CD14-positive monocyte (primary cell): ENCODE measurements around the gene GRIN2A. TPM values are rescaled to one million over a fixed set of nuclear protein-coding genes. Genes with fewer than 3 reads are reported as not detected.

Experiments used
- DNase-seq, 3 donors: peaks; one replicate each; pipeline ENCODE4 v3.0.0-alpha.2; 2011 to 2022
- H2AFZ ChIP-seq: 2 replicates; pipeline ENCODE4 v1.6.0; 2012; ENCODE audit warnings: mild to moderate bottlenecking, low read depth, low read length, inconsistent platforms; ENCODE audit not compliant: insufficient read depth, poor library complexity, severe bottlenecking
- H3K27ac ChIP-seq, 2 donors: 1 replicate in 1 of 2; 2 replicates in 1 of 2; pipeline ENCODE4 v1.5.1; 2012 to 2013; ENCODE audit warnings: low read length in 2 of 2, control low read depth in 1 of 2, inconsistent platforms in 1 of 2, low read depth in 1 of 2, mild to moderate bottlenecking in 1 of 2
- H3K27me3 ChIP-seq, 2 donors: one replicate each; pipeline versions ENCODE4 v1.6.0 to v1.6.1; 2011 to 2013; ENCODE audit warnings: low read length in 2 of 2; ENCODE audit not compliant: control insufficient read depth in 2 of 2, insufficient read depth in 2 of 2
- H3K36me3 ChIP-seq, 2 donors: replicated peaks in 1 of 2; 1 replicate in 1 of 2; 2 replicates in 1 of 2; pipeline versions ENCODE4 v1.5.1 to v1.6.1; 2012 to 2013; ENCODE audit warnings: low read length in 2 of 2, control low read depth in 1 of 2, inconsistent platforms in 1 of 2, mild to moderate bottlenecking in 1 of 2; ENCODE audit not compliant: insufficient read depth in 2 of 2, control insufficient read depth in 1 of 2
- H3K4me1 ChIP-seq, 2 donors: 1 replicate in 1 of 2; 2 replicates in 1 of 2; pipeline versions ENCODE4 v1.5.1 to v1.6.1; 2012 to 2013; ENCODE audit warnings: low read length in 2 of 2, control low read depth in 1 of 2, inconsistent platforms in 1 of 2, mild to moderate bottlenecking in 1 of 2, moderate library complexity in 1 of 2; ENCODE audit not compliant: insufficient read depth in 2 of 2, control insufficient read depth in 1 of 2
- H3K4me2 ChIP-seq: replicated peaks from 2 replicates; pipeline ENCODE3; 2012; ENCODE audit warnings: low read length, moderate library complexity, mild to moderate bottlenecking; ENCODE audit not compliant: poor library complexity, severe bottlenecking; ENCODE audit errors: extremely low read depth
- H3K4me3 ChIP-seq, 3 experiments: fragments of 200-600 bp in 1 of 3; sonication (generic) in 1 of 3; replicated peaks in 1 of 3; 1 replicate in 2 of 3; 2 replicates in 1 of 3; pipeline ENCODE4 v1.5.1; 2011 to 2013; ENCODE audit warnings: low read length in 3 of 3, mild to moderate bottlenecking in 3 of 3, control low read depth in 2 of 3, low read depth in 2 of 3, inconsistent platforms in 1 of 3, moderate library complexity in 1 of 3
- H3K79me2 ChIP-seq: 2 replicates; pipeline ENCODE4 v1.6.0; 2012; ENCODE audit warnings: mild to moderate bottlenecking, control low read depth, inconsistent platforms, low read length, moderate library complexity; ENCODE audit not compliant: insufficient read depth
- H3K9ac ChIP-seq: 2 replicates; pipeline ENCODE4 v1.6.0; 2017; ENCODE audit warnings: low read length, mild to moderate bottlenecking; ENCODE audit not compliant: insufficient read depth, poor library complexity, severe bottlenecking
- H3K9me3 ChIP-seq, 2 donors: replicated peaks in 1 of 2; 1 replicate in 1 of 2; 2 replicates in 1 of 2; pipeline versions ENCODE4 v1.5.1 to v1.6.1; 2012 to 2013; ENCODE audit warnings: low read length in 2 of 2, control low read depth in 1 of 2; ENCODE audit not compliant: control insufficient read depth in 1 of 2, insufficient read depth in 1 of 2
- H4K20me1 ChIP-seq: 2 replicates; pipeline ENCODE4 v1.6.0; 2012; ENCODE audit warnings: mild to moderate bottlenecking, low read length, control low read depth, moderate library complexity; ENCODE audit not compliant: insufficient read depth
- H3K27ac Mint-ChIP-seq, 7 donors: one replicate each; pipeline ENCODE4 v1.8.0; 2020; ENCODE audit warnings: mild to moderate bottlenecking in 7 of 7, mixed read lengths in 7 of 7, moderate library complexity in 6 of 7, inconsistent platforms in 2 of 7
- H3K27me3 Mint-ChIP-seq, 3 donors: one replicate each; pipeline ENCODE4 v1.8.0; 2021 to 2022; ENCODE audit warnings: low read depth in 3 of 3, mild to moderate bottlenecking in 3 of 3, mixed read lengths in 3 of 3, moderate library complexity in 3 of 3, inconsistent platforms in 1 of 3
- H3K36me3 Mint-ChIP-seq, 2 donors: one replicate each; pipeline ENCODE4 v1.8.0; 2020; ENCODE audit warnings: mixed read lengths in 2 of 2, inconsistent platforms in 1 of 2, mild to moderate bottlenecking in 1 of 2
- H3K4me1 Mint-ChIP-seq: one replicate; pipeline ENCODE4 v1.8.0; 2020; ENCODE audit warnings: mild to moderate bottlenecking, mixed read lengths
- H3K4me3 Mint-ChIP-seq, 2 donors: one replicate each; pipeline ENCODE4 v1.8.0; 2020; ENCODE audit warnings: mild to moderate bottlenecking in 2 of 2, mixed read lengths in 2 of 2, moderate library complexity in 1 of 2
- H3K9me3 Mint-ChIP-seq, 7 donors: one replicate each; pipeline ENCODE4 v1.8.0; 2020 to 2022; ENCODE audit warnings: mixed read lengths in 7 of 7, mild to moderate bottlenecking in 6 of 7, moderate library complexity in 6 of 7, inconsistent platforms in 2 of 7
- WGBS: methylation state at CpG from one replicate; pipeline ENCODE4 v1.1.5; 2013; ENCODE audit warnings: missing lambda C conversion rate; ENCODE audit not compliant: insufficient coverage; 5-methylcytosine and 5-hydroxymethylcytosine counted together
- intact Hi-C, 2 donors: fragments of 100-400 bp; cut with micrococcal nuclease; formaldehyde crosslinking; loops; one replicate each; pipeline versions ENCODE4 v1.15.0 to v1.15.1; 2023
- polyA plus RNA-seq, 3 donors: library from polyadenylated mRNA; depleted of rRNA in 1 of 3; unstranded in 2 of 3; stranded (reverse) in 1 of 3; fragments of 300-500 nt in 2 of 3; fragments of >200 nt in 1 of 3; fragmentation: Illumina TruSeq in 2 of 3; gene quantifications; 1 replicate in 2 of 3; 2 replicates in 1 of 3; pipeline ENCODE4 v1.2.3, GENCODE V29; 2012 to 2021
- TF ChIP-seq, protein P1 (sequence below): fragments of 200-600 bp; IDR thresholded peaks from one replicate; pipeline ENCODE4 v1.8.0; 2022; ENCODE audit warnings: antibody characterized with exemption, mild to moderate bottlenecking

GRIN2A gene
- polyA plus RNA-seq, 3 donors, result not detected

DNA sequence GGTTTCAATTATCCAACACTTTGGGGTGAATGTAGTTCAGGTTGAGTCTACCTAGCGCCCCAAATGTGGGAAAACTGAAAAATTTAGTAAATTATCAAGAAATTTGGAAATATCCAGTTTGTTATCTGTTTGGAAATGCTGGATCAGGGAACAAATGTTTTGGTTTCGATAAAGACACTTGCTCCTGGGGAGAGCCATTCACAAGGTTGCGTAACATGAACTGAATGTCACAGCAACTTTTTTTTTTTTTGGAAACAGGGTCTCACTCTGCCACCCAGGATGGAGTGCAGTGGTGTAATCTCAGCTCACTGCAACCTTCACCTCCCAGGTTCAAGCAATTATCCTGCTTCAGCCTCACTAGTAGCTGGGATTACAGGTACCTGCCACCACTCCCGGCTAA, 286.4 kb downstream of the GRIN2A start:
- Histone ChIP-seq H3K27ac (no peak overlapping the region), H2AFZ (no peak overlapping the region), H3K4me2 (no peak overlapping the region), H3K9me3 (no peaks in the 10 kb centered on the region), H4K20me1 (no peaks in the 10 kb centered on the region), H3K27me3 (no peaks in the 10 kb centered on the region), H3K9ac (no peak overlapping the region), H3K4me3 (no peak overlapping the region), H3K4me1 (no peaks in the 10 kb centered on the region), H3K79me2 (no peaks in the 10 kb centered on the region), H3K36me3 (no peaks in the 10 kb centered on the region)
- no peak for DNase-seq
- TF ChIP-seq, protein P1, sequence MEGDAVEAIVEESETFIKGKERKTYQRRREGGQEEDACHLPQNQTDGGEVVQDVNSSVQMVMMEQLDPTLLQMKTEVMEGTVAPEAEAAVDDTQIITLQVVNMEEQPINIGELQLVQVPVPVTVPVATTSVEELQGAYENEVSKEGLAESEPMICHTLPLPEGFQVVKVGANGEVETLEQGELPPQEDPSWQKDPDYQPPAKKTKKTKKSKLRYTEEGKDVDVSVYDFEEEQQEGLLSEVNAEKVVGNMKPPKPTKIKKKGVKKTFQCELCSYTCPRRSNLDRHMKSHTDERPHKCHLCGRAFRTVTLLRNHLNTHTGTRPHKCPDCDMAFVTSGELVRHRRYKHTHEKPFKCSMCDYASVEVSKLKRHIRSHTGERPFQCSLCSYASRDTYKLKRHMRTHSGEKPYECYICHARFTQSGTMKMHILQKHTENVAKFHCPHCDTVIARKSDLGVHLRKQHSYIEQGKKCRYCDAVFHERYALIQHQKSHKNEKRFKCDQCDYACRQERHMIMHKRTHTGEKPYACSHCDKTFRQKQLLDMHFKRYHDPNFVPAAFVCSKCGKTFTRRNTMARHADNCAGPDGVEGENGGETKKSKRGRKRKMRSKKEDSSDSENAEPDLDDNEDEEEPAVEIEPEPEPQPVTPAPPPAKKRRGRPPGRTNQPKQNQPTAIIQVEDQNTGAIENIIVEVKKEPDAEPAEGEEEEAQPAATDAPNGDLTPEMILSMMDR, result no peak
- Mint-ChIP-seq H3K27ac (no peak overlapping the region), H3K36me3 (no peaks in the 10 kb centered on the region), H3K4me1 (no peaks in the 10 kb centered on the region), H3K9me3 (peaks cover 0 to 6% (median 0%) of the 10 kb centered on the region in 7 donors), H3K4me3 (no peak overlapping the region), H3K27me3 (peaks cover 0 to 3% (median 2%) of the 10 kb centered on the region in 3 donors)
- WGBS, result 75% methylated on average over 2 of the region's 4 CpGs
- intact Hi-C loops, result no loop called here

DNA sequence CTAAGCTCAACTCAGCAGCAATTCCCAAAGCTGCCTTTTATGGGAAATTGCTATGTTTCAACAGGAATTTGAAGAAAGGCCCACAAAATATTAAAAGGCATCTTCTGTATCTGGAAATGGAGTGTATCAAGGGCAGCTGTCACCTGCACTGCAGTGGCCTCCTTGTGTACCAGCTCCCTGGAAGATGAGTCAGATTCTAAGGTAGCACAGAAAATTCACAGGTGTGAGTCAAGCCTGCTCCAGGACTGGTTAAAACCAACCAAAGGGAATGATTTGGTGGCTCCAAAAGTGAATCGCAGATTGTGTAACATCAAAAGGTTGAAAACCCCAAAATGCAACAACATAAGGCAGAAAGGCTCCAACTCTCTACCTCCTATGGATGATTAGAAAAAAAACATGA, 296.4 kb downstream of the GRIN2A start:
- Histone ChIP-seq H2AFZ (no peak overlapping the region), H3K27me3 (no peaks in the 10 kb centered on the region), H4K20me1 (no peaks in the 10 kb centered on the region), H3K36me3 (no peaks in the 10 kb centered on the region), H3K79me2 (no peaks in the 10 kb centered on the region), H3K9ac (no peak overlapping the region), H3K9me3 (no peaks in the 10 kb centered on the region), H3K4me3 (no peak overlapping the region), H3K4me1 (no peaks in the 10 kb centered on the region), H3K4me2 (no peak overlapping the region), H3K27ac (no peak overlapping the region)
- no peaks in the 10 kb centered on the region for H3K9me3 Mint-ChIP-seq
- no peak overlapping the region for H3K27ac Mint-ChIP-seq
- H3K4me1 Mint-ChIP-seq, result no peaks in the 10 kb centered on the region
- DNase-seq, result no peak
- H3K27me3 Mint-ChIP-seq, result peaks cover 0 to 2% (median 0%) of the 10 kb centered on the region in 3 donors
- no peak overlapping the region for H3K4me3 Mint-ChIP-seq
- WGBS, result no CpG with 5 or more reads among the region's 1 CpG
- H3K36me3 Mint-ChIP-seq, result no peaks in the 10 kb centered on the region
- TF ChIP-seq, protein P1, result no peak
- intact Hi-C loops, result no loop called here
